ENCODE results near the gene C1GALT1C1L.

Gene C1GALT1C1L

DNA sequence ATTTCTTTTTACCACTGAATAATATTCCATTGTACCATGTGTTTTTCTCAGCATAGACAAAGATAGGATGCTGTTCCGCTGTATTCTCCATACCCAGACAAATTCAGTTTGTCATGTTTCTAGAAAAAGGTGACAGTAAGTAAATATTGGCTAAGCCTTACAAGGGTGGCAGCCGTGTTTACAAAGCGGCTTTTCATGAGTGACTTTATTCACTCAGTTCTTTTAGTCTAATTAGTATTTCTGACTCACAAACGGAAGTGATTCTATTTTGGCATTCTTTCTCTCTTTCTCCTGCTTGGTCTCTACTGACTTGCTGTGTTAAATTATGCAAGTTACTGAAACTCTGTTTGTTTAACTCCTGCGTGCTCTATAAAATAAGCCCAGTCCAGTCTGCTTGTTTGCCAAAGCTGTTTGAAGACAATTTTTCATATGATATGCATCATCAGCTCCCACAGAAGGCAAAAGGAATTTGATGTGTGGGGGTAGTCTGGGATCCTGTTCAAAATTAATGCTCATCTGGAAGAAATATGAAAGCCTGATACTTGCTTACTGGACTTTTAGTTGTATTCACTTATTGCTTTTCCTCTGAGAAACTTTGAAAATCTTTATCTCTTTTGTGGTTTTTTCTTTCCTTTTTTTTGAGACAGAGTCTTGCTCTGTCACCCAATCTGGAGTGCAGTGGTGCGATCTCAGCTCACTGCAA is 41.5 kb downstream of the C1GALT1C1L start:
- Histone ChIP-seq H3K4me3 (ENCODE audit: low read length) (no peak overlapping the region), H3K79me2 (ENCODE audit: low read length) (no peaks in the 10 kb centered on the region), H3K4me1 (ENCODE audit: low read length) (no peaks in the 10 kb centered on the region), H3K36me3 (replicated peaks; ENCODE audit: low read depth, low read length) (no peaks in the 10 kb centered on the region), H2AFZ (ENCODE audit: low read depth, low read length) (no peak overlapping the region), H4K20me1 (ENCODE audit: insufficient read depth, low read length) (no peaks in the 10 kb centered on the region), H3K9ac (ENCODE audit: low read length) (no peak overlapping the region), H3K27me3 (ENCODE audit: low read depth, low read length) (peaks cover 27% of the 10 kb centered on the region), H3K9me3 (ENCODE audit: insufficient read depth, low read length) (no peaks in the 10 kb centered on the region), H3K27ac (ENCODE audit: low read length) (no peak overlapping the region), H3K4me2 (ENCODE audit: low read length) (no peak overlapping the region)
- TF ChIP-seq, protein P1, sequence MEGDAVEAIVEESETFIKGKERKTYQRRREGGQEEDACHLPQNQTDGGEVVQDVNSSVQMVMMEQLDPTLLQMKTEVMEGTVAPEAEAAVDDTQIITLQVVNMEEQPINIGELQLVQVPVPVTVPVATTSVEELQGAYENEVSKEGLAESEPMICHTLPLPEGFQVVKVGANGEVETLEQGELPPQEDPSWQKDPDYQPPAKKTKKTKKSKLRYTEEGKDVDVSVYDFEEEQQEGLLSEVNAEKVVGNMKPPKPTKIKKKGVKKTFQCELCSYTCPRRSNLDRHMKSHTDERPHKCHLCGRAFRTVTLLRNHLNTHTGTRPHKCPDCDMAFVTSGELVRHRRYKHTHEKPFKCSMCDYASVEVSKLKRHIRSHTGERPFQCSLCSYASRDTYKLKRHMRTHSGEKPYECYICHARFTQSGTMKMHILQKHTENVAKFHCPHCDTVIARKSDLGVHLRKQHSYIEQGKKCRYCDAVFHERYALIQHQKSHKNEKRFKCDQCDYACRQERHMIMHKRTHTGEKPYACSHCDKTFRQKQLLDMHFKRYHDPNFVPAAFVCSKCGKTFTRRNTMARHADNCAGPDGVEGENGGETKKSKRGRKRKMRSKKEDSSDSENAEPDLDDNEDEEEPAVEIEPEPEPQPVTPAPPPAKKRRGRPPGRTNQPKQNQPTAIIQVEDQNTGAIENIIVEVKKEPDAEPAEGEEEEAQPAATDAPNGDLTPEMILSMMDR (IDR thresholded peaks at IDR 0.05; ENCODE audit: low read depth, low read length) = no peak
- TF ChIP-seq EZH2phosphoT487 (IDR thresholded peaks at IDR 0.05; ENCODE audit: low read depth) = no peak

DNA sequence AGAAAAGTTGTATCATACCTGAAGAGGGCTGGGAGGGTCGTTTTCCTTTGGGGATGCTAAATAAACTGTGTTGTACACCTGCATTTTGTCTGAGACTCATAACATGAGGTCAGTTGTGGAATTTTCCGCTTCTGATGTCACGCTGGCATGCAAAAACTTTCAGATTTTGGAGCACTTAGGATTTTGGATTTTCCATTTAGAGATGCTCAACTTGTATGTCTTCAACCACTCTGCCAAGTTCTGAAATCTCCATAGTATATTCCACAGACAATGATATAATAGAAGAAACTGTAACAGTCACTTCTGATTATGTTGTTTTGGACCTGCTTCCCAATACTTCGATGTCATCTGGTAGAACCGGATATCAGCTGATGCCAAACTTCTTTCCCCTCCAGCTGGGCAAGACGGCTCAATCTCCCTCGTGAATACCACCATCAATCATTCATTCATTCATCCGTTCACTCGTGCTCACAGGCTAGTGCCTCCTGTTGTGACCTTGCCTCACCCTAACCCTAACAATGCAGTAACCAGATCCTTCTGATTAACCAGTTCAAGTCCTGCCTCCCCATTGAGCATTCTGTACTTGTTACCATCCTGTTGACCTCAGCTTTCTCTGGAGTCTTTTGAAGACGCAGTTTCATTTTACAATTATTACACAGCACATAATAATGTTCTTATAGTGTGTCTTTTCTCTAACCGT is 44.5 kb downstream of the C1GALT1C1L start:
- H3K27ac ChIP-seq (ENCODE audit: low read length) = no peak overlapping the region
- H3K9ac ChIP-seq (ENCODE audit: low read length) = no peak overlapping the region
- no peaks in the 10 kb centered on the region for H3K79me2 ChIP-seq (ENCODE audit: low read length)
- H2AFZ ChIP-seq (ENCODE audit: low read depth, low read length) = no peak overlapping the region
- H3K36me3 ChIP-seq (replicated peaks; ENCODE audit: low read depth, low read length) = no peaks in the 10 kb centered on the region
- H3K4me2 ChIP-seq (ENCODE audit: low read length) = no peak overlapping the region
- TF ChIP-seq EZH2phosphoT487 (IDR thresholded peaks at IDR 0.05; ENCODE audit: low read depth) = no peak
- TF ChIP-seq, protein P1 (IDR thresholded peaks at IDR 0.05; ENCODE audit: low read depth, low read length) = no peak
- no peaks in the 10 kb centered on the region for H4K20me1 ChIP-seq (ENCODE audit: insufficient read depth, low read length)
- no peaks in the 10 kb centered on the region for H3K4me1 ChIP-seq (ENCODE audit: low read length)
- H3K4me3 ChIP-seq (ENCODE audit: low read length) = no peak overlapping the region
- no peaks in the 10 kb centered on the region for H3K9me3 ChIP-seq (ENCODE audit: insufficient read depth, low read length)
- peaks cover 31% of the 10 kb centered on the region for H3K27me3 ChIP-seq (ENCODE audit: low read depth, low read length)
